Aorta (tissue), 5 donors: ENCODE measurements around the gene SMYD3. TPM values are rescaled to one million over a fixed set of nuclear protein-coding genes. Genes with fewer than 3 reads are reported as not detected.

Experiments used
- ATAC-seq: fragments of 200-7000 bp; cut with Tn5 transposase; one replicate; pipeline ENCODE4 v1.9.1; 2022; ENCODE audit warnings: moderate library complexity; ENCODE audit not compliant: low FRiP score
- DNase-seq, 2 donors: peaks; one replicate each; pipeline ENCODE4 v3.0.0-alpha.2; 2020
- H3K27ac ChIP-seq, 2 donors: one replicate each; pipeline ENCODE4 v1.5.1; 2013; ENCODE audit warnings: low read length in 2 of 2, mild to moderate bottlenecking in 2 of 2, moderate library complexity in 2 of 2, control low read depth in 1 of 2, inconsistent platforms in 1 of 2, low read depth in 1 of 2
- H3K27me3 ChIP-seq, 2 donors: one replicate each; pipeline ENCODE4 v1.6.1; 2013; ENCODE audit warnings: control low read depth in 1 of 2, low read length in 1 of 2, mild to moderate bottlenecking in 1 of 2, moderate library complexity in 1 of 2; ENCODE audit not compliant: insufficient read depth in 2 of 2, control insufficient read depth in 1 of 2
- H3K36me3 ChIP-seq, 2 donors: one replicate each; pipeline ENCODE4 v1.6.1; 2013; ENCODE audit warnings: control low read depth in 1 of 2, low read length in 1 of 2, mild to moderate bottlenecking in 1 of 2; ENCODE audit not compliant: insufficient read depth in 2 of 2, control insufficient read depth in 1 of 2
- H3K4me1 ChIP-seq, 2 donors: one replicate each; pipeline ENCODE4 v1.6.1; 2013; ENCODE audit warnings: low read length in 2 of 2, control low read depth in 1 of 2, mild to moderate bottlenecking in 1 of 2, moderate library complexity in 1 of 2; ENCODE audit not compliant: insufficient read depth in 2 of 2, control insufficient read depth in 1 of 2
- H3K4me3 ChIP-seq, 2 donors: one replicate each; pipeline ENCODE4 v1.5.1; 2013; ENCODE audit warnings: low read length in 2 of 2, control low read depth in 1 of 2, mild to moderate bottlenecking in 1 of 2
- H3K9me3 ChIP-seq: one replicate; pipeline ENCODE4 v1.6.1; 2013; ENCODE audit warnings: mild to moderate bottlenecking, low read length; ENCODE audit not compliant: control insufficient read depth
- WGBS, 2 donors: extraction: QIAGEN DNeasy Blood & Tissue Kit; methylation state at CpG; one replicate each; pipeline ENCODE4 v1.1.7; 2013; 5-methylcytosine and 5-hydroxymethylcytosine counted together
- intact Hi-C, 2 donors: fragments of 100-400 bp; cut with DNase I; formaldehyde crosslinking; loops; one replicate each; pipeline versions ENCODE4 v1.14.2 to v1.15.0; 2022
- polyA plus RNA-seq, 2 donors: library from polyadenylated mRNA; stranded (reverse); fragments of 200-250 nt; gene quantifications; one replicate each; pipeline ENCODE4 v1.2.3, GENCODE V29; 2013
- total RNA-seq, 2 donors: library from RNA; stranded (reverse); fragmentation: NEBNext Ultra II Directional; extraction: Animal tissue kit (Norgen Biotek cat#: 25700); gene quantifications; one replicate each; pipeline ENCODE4 v1.2.1, GENCODE V29; 2021
- donor health status: healthy with polysubstance abuse.
- donor health status: Bipolar disorder and iron deficiency.
- donor health status: DM: no; HTN: no; CAD: no.
- donor health status: DM: no; HTN: no; CAD: no.
- donor health status: DM: yes; HTN: yes; CAD: no.

Gene SMYD3
- total and polyA plus RNA-seq, 4 donors = 6.0 to 29.1 (median 11.1) TPM

DNA sequence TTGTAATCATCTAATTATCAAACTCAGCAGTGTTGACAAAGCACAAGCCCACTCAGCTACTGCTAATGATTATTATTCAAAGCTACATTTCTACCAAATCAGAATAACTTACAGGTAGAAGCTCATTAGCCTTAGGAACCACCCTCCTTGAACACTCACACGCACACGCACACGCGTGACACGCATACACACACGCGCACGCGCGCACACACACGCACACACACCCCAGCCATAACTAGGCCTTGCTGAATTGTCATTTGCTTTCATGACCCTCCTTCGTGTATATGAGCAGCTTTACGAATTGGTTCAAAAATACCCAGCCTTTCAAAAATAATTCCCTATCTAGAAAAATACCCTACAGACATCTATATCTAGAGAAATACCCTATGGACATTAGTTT lies 195.6 kb downstream of the SMYD3 start:
- no peaks in the 10 kb centered on the region for H3K4me1 ChIP-seq
- H3K36me3 ChIP-seq = no peaks in the 10 kb centered on the region
- ATAC-seq (no peak), DNase-seq (no peak)
- H3K9me3 ChIP-seq = no peaks in the 10 kb centered on the region
- H3K27me3 ChIP-seq = no peaks in the 10 kb centered on the region
- WGBS, 2 donors = 96 to 97% methylated on average over 13 of the region's 13 CpGs
- no peak overlapping the region for H3K27ac ChIP-seq
- no peak overlapping the region for H3K4me3 ChIP-seq
- intact Hi-C loops = no loop called here

DNA sequence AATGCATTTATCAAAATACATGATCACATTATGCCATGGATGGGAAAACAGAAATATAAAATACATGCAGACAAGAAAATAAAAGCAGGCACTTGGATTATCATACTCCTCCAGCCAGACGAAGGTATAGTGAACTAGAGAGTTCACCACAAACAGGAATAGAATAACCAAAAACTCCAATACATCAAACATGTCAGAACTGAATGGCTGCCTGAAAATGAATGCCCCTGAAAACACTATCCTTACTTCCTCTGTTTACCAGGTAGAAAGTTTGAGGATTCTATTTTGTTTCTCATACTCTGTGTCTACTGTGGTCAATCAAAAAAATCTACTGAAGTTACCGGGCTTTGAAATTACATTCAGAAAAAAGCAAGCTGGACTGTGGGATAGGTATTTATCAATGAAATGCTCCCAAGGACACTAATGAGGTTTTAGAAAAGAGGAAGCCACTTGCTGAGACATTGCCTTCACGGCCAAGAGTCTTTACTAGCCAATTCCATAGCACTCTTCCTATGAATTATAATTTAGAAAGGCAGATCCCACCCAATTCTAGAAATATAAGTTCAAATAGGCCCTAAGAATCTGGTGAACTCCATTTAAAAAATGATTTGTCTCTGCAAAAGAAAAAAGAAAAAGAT lies 197.7 kb downstream of the SMYD3 start:
- Histone ChIP-seq H3K27ac (no peak overlapping the region), H3K4me1 (no peaks in the 10 kb centered on the region), H3K4me3 (no peak overlapping the region), H3K9me3 (no peaks in the 10 kb centered on the region), H3K27me3 (no peaks in the 10 kb centered on the region), H3K36me3 (no peaks in the 10 kb centered on the region)
- no peak for DNase-seq
- 87 to 90% methylated on average over 3 of the region's 3 CpGs for WGBS, 2 donors
- intact Hi-C loops = no loop called here
- no peak for ATAC-seq

- Histone ChIP-seq H3K27ac (no peak overlapping the region), H3K36me3 (no peaks in the 10 kb centered on the region), H3K27me3 (no peaks in the 10 kb centered on the region), H3K4me3 (no peak overlapping the region), H3K4me1 (no peaks in the 10 kb centered on the region), H3K9me3 (no peaks in the 10 kb centered on the region)
- no peak for DNase-seq
- 81 to 89% methylated on average over 3 of the region's 3 CpGs for WGBS, 2 donors
- intact Hi-C loops = no loop called here
- no peak for ATAC-seq
Measured at GRCh38 chr1:246308533-246309075, 198.5 kb downstream of the SMYD3 start.

GRCh38 chr1:246306415-246307037 lies 200.6 kb downstream of the SMYD3 start:
- WGBS, 2 donors = 94 to 96% methylated on average over 3 of the region's 3 CpGs
- ATAC-seq (no peak), DNase-seq (no peak)
- Histone ChIP-seq H3K27ac (no peak overlapping the region), H3K4me3 (no peak overlapping the region), H3K4me1 (no peaks in the 10 kb centered on the region), H3K36me3 (no peaks in the 10 kb centered on the region), H3K27me3 (no peaks in the 10 kb centered on the region), H3K9me3 (no peaks in the 10 kb centered on the region)
- intact Hi-C loops = no loop called here

- ATAC-seq (no peak), DNase-seq (no peak)
- intact Hi-C loops = no loop called here
- 92 to 94% methylated on average over 5 of the region's 5 CpGs for WGBS, 2 donors
- Histone ChIP-seq H3K36me3 (no peaks in the 10 kb centered on the region), H3K4me1 (no peaks in the 10 kb centered on the region), H3K4me3 (no peak overlapping the region), H3K27me3 (no peaks in the 10 kb centered on the region), H3K9me3 (no peaks in the 10 kb centered on the region), H3K27ac (no peak overlapping the region)
Measured at GRCh38 chr1:246304484-246305259, 202.4 kb downstream of the SMYD3 start.

GRCh38 chr1:246302711-246303317 lies 204.3 kb downstream of the SMYD3 start:
- no peaks in the 10 kb centered on the region for H3K9me3 ChIP-seq
- no peak overlapping the region for H3K4me3 ChIP-seq
- intact Hi-C loops = no loop called here
- 95 to 96% methylated on average over 2 of the region's 2 CpGs for WGBS, 2 donors
- H3K27ac ChIP-seq = no peak overlapping the region
- DNase-seq = no peak
- H3K4me1 ChIP-seq = no peaks in the 10 kb centered on the region
- no peaks in the 10 kb centered on the region for H3K36me3 ChIP-seq
- no peaks in the 10 kb centered on the region for H3K27me3 ChIP-seq
- no peak for ATAC-seq

DNA sequence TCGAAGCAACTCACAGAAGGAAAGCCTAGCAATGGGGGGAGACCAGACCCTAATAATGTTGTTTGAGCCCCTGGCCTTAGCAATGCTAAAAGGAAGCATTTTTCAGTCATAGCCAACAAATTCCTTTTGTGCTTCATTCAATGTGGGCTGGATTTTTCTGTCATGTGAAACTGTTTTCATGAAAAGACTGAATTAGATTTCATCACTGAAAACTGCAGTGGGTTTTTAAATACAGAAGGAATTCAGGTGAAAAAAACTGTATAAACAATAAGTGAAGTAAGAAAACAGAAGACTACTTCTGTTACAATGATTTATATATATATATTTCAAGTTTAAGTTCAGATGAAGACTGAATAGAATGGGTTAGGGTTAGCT lies 204.8 kb downstream of the SMYD3 start:
- intact Hi-C loops = no loop called here
- DNase-seq = no peak
- Histone ChIP-seq H3K27ac (no peak overlapping the region), H3K27me3 (no peaks in the 10 kb centered on the region), H3K4me1 (no peaks in the 10 kb centered on the region), H3K36me3 (no peaks in the 10 kb centered on the region), H3K4me3 (no peak overlapping the region), H3K9me3 (no peaks in the 10 kb centered on the region)
- no peak for ATAC-seq
- WGBS, 2 donors = 84 to 89% methylated on average over 1 of the region's 1 CpG

GRCh38 chr1:246301553-246302250 lies 205.4 kb downstream of the SMYD3 start:
- no peak overlapping the region for H3K4me3 ChIP-seq
- H3K9me3 ChIP-seq = no peaks in the 10 kb centered on the region
- H3K4me1 ChIP-seq = no peaks in the 10 kb centered on the region
- intact Hi-C loops = no loop called here
- H3K27ac ChIP-seq = no peak overlapping the region
- no peaks in the 10 kb centered on the region for H3K27me3 ChIP-seq
- H3K36me3 ChIP-seq = no peaks in the 10 kb centered on the region
- ATAC-seq (no peak), DNase-seq (no peak)
- 94% methylated on average over 6 of the region's 6 CpGs for WGBS, 2 donors
